NOMO-1 treated with DMSO at 0.1 percent for 48 hours (cell line): ENCODE data around the gene USP40.

ENCODE experiments used
- DNase-seq: peaks from one replicate; lab custom pipeline; 2025; ENCODE audit not compliant: unreplicated experiment; lab: John Stamatoyannopoulos, UW

The USP40 gene

GRCh38 chr2:233446606-233447305 is 119.8 kb downstream of the USP40 start:
- no peak for DNase-seq

DNA sequence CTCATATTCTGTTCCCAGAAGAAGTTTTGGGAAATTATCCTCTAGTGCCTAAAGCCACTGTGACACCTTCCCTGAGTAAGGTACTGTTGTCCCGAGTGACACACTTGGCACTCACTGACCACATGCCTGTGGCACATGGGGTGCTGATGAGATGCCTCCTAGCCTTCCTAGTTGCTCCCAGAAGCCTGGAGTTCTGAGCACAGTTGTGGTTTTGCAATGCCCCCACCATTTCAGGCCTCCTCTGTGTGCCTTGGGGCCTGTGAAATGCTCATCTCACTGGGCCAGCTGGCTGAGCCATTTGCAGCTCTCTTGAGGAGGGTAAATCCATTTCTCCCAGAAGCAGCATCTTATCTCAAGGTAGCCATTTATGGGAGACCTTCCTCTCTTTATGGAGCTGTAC is 120.5 kb downstream of the USP40 start:
- no peak for DNase-seq

GRCh38 chr2:233445152-233445830 is 121.3 kb downstream of the USP40 start:
- DNase-seq, result no peak

- no peak for DNase-seq
Observed at GRCh38 chr2:233444501-233444900, 122.1 kb downstream of the USP40 start.

- DNase-seq, result peak; percentile 53
Observed at GRCh38 chr2:233443511-233444183, 122.9 kb downstream of the USP40 start.

- no peak for DNase-seq
Observed at GRCh38 chr2:233442028-233442310, 124.6 kb downstream of the USP40 start.

DNA sequence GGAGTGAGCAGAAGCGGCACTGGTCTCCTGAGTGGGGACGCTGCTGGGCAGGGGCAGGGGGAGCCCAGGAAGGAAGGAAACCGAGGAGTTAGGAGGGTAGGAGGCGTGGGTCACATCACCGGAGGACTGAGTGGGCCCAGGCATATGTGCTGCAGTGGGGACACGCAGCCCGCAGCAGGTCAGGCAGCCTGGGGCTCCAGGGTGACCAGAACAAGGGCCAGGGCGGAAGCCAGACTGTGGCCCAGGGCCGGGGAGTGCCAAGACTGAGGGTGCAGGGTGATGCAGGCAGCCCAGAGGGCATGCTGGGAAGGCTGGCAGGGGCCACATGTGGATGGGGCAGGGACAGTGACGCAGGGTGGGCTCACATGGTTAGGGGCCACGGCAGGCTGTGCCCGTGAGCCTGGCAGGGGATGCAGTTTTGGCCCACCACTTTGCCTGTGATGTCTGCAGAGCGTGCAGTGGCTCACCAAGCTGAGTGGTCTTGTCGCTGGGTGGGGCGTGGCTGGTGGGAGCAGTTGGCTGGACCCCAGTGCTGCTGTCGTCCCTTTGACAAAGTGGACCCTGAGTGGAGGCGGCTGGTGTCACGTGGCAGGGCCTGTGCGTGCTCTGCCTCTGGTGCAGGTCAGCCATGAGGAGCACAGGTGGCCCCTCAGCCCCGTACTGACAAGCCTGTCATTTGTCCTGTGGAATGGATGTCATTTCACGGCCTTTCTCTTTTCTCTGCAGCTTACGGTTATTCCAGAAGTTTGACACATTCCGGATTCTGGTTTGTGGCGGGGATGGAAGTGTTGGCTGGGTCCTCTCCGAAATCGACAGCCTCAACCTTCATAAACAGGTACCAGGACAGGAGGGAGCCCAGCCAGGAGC is 125.2 kb downstream of the USP40 start:
- no peak for DNase-seq

DNA sequence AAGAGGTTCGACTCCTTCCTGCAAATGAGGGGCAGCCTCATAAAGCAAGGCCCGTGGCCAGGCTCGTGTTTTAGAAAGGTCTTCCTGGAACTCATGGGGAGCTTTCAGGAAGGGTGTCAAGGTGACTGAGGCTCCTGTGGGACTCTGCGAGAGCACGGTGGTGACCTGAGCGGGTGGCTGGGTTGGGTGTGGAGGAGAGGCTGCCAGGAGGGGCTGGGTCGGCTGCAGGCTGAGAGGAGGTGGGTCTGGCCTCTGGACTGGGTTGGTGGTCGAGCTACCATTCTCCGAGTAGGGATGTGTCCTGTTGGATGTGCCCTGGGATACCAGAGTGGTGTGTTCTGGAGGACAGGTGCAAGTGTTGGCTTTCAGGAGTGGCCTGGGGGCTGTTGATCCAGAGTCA is 125.9 kb downstream of the USP40 start:
- DNase-seq, result no peak

DNA sequence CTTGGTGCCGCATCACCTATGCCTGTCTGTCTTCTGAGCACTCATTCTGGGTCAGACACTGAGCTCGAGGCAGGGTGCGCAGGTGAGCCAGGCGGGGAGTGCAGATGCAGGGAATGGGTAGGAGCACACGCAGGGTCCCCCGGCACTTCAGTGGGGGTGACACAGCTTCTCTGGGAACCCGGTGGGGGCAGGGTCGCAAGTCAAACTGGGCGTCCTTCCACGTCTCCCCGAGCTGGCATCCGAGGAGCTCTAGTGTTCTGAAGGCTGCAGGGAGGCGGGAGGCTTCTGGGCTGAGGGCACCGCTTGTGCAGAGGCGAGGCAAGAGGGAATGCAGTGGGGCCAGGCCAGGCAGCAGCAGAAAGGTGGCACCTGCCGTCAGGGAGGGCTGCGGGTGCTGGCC is 126.3 kb downstream of the USP40 start:
- no peak for DNase-seq

- no peak for DNase-seq
Observed at GRCh38 chr2:233439191-233439590, 127.4 kb downstream of the USP40 start.

GRCh38 chr2:233438573-233439147 is 127.9 kb downstream of the USP40 start:
- DNase-seq, result no peak

- no peak for DNase-seq
Observed at GRCh38 chr2:233437439-233437955, 129.1 kb downstream of the USP40 start.

DNA sequence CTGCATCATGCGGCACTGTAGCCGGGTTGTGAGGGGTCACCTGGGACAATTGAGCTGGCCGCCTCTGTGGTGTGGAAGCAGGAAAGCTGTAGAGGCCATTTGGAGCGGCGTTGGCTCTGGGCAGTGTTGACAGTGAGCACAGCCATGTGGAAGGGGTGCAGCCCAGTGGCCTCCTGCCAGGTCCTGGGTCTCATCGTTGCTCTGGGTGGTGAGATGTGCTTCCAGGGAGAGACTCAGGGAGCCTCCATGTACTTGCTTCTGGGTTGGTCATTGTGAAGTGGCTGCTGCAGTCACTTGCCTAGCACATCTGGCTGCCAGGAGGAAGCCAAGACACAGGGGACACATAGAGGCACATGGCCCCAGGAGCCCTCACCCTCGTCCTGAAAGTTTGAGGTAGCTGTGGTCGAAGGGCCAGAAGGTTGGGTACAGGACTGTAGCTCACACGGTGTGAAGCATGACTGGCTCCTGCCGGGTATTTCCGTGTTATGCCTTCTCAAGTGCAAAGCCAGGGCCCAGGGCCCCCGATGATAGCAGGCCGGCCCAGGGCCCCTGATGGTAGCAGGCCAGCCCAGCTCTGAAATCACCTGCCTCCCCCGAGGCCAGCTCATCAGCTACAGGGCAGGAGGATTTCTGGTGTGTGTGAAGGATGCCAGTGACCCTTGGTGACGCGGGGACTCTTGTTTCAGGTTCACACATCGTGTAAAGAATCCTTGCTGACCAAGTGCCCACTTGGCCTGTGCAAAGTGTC is 129.7 kb downstream of the USP40 start:
- DNase-seq, result no peak

- DNase-seq, result no peak
Observed at GRCh38 chr2:233436191-233436581, 130.4 kb downstream of the USP40 start.

- DNase-seq, result no peak
Observed at GRCh38 chr2:233435436-233436190, 131.0 kb downstream of the USP40 start.

- DNase-seq, result peak; percentile 85
Observed at GRCh38 chr2:233434666-233435330, 131.8 kb downstream of the USP40 start.

GRCh38 chr2:233433794-233434193 is 132.8 kb downstream of the USP40 start:
- DNase-seq, result no peak

- DNase-seq, result no peak
Observed at GRCh38 chr2:233433029-233433428, 133.6 kb downstream of the USP40 start.

DNA sequence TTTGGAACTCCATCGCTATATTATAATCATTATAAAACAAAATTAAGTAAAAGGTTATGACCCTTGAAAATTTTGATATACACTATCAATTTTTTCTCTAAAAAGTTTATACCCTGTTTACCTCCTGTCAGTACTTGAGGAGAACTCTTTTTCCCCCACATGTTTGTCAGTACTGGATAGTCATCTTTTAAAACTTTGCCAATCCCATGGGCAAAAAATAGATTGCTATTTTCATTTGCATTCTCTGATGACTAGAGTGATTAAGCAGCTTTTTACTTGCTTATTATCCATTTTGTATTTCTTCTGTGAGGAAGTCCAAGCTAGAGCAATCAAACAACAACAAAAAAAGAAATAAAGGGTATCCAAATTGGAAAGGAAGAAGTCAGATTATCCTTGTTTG is 135.9 kb downstream of the USP40 start:
- no peak for DNase-seq
